Breast epithelium (tissue), 3 donors: ENCODE results near the gene IL1RL2.

Source experiments
- POLR2A ChIP-seq: fragments of 450-650 bp; IDR thresholded peaks from one replicate; pipeline ENCODE4 v1.6.1; 2016; ENCODE audit warnings: antibody characterized with exemption, mild to moderate bottlenecking, moderate library complexity
- POLR2AphosphoS5 ChIP-seq, 3 donors: sonication (generic); formaldehyde crosslinking; IDR thresholded peaks; one replicate each; pipeline ENCODE4 v1.6.1; 2017; ENCODE audit warnings: antibody characterized with exemption in 3 of 3
- TF ChIP-seq, protein P1 (sequence below), 3 donors: fragments of 450-650 bp; IDR thresholded peaks; one replicate each; pipeline ENCODE4 v1.5.1; 2016 to 2017; ENCODE audit warnings: antibody characterized with exemption in 3 of 3, mild to moderate bottlenecking in 3 of 3, moderate library complexity in 3 of 3

DNA sequence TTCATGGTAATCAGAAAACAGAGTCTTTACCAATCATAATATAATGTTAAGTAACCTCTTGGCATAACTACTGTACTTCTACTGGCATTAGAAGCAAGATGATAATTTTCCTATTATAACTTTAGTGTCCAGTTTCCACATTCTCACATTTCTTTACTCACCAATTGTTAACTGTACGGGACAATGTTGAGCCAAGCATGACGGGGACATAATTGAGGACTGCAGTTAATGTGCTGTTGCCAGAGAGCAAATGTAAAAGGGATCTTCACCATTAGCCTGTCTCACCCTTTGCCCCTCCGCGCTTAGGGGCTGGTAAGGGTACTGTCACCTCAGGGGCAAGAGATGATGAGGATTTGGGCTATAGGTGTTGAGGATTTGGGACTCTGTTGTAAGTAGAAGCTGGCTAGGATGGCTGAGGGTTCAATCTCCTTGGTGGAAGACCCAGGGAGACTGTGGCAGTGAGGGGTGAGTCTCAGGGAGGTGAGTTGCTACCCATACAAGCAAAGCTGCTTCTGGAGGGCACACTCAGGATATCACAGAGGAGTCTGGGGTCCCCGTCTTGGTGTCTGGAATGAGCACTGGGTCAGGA is 70.1 kb downstream of the IL1RL2 start:
- TF ChIP-seq, protein P1, sequence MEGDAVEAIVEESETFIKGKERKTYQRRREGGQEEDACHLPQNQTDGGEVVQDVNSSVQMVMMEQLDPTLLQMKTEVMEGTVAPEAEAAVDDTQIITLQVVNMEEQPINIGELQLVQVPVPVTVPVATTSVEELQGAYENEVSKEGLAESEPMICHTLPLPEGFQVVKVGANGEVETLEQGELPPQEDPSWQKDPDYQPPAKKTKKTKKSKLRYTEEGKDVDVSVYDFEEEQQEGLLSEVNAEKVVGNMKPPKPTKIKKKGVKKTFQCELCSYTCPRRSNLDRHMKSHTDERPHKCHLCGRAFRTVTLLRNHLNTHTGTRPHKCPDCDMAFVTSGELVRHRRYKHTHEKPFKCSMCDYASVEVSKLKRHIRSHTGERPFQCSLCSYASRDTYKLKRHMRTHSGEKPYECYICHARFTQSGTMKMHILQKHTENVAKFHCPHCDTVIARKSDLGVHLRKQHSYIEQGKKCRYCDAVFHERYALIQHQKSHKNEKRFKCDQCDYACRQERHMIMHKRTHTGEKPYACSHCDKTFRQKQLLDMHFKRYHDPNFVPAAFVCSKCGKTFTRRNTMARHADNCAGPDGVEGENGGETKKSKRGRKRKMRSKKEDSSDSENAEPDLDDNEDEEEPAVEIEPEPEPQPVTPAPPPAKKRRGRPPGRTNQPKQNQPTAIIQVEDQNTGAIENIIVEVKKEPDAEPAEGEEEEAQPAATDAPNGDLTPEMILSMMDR (IDR thresholded peaks at IDR 0.05) = no peak
- TF ChIP-seq POLR2A (no peak), POLR2AphosphoS5 (IDR thresholded peaks at IDR 0.05) (no peak)
